ENCODE results near the gene UNC5A.

UNC5A gene

DNA sequence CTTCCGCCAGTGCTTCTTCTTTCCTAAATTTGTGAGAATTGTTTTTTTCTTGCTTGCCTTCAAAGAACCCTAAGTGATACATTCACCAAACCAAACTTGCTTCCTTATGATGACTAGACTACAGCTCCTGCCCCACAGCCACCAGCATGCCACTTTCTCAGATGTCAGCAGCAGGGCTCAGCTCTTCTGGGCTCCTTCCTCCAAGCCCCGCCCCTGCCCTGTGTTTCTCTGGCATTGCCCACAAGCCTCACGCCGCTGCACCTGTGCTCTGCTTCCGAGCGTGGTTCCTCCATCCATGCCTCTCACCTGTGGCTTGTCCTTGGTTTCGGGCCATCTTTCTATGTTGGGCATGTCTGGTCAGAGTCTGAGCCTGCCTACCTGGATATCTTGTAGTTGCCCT, 10.6 kb downstream of the UNC5A start:
- no peak for DNase-seq (ENCODE audit: low read depth in 2 of 2)

DNA sequence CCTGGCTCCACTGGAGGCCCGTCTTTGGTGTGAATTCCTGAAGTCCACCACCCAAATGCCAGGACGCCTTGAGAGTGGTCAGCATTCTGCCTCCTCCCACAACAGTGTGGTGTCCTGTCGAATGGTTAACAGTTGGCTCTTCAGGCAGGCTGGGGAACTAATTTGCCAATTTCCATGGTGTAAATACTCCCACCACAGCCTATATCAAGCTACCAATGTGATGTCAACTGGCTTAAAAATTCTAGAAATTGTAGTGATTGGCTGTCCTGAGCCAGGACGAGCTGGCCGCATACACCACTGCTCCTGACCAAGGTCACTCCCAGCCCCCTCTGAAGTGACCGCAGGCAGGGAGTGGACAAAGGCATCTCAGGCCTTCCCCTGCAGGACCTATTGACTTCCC, 11.1 kb downstream of the UNC5A start:
- no peak for DNase-seq (ENCODE audit: low read depth in 2 of 2)

DNA sequence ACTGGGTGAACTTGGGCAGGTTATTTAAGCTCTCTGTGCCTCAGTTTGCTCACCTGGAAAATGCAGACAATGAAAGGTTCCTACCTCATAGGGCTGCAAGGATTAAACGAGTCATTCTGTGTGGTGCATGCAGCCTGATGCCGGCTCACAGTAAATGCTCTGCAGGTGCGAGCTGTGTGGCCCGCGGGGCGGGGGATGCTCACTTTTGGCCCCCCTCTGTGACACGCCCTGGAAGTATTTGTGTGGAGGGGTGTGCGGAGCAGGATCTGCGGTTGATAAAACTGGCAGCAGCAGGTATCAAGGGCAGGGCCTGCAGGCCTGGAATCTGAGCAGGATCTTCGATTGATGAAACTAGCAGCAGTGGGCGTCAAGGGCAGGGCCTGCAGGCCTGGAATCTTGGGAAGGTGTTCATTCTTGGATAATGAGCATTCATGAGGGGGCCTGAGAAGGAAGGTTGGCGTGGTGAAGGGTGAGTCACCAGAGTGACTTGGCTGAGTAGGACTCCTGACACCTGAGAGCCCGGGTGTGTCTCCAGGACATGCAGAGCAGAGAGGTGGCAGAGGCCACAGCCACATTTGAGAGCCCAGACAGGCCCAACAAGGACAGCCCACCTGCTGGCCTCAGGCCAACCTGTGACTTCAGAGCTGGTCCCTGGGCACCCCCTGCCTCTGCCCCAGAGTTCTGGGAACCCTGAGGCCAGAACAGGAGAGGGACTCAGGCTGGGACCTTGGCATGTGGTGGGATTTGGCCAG, 11.9 kb downstream of the UNC5A start:
- no peak for DNase-seq (ENCODE audit: low read depth in 2 of 2)

DNA sequence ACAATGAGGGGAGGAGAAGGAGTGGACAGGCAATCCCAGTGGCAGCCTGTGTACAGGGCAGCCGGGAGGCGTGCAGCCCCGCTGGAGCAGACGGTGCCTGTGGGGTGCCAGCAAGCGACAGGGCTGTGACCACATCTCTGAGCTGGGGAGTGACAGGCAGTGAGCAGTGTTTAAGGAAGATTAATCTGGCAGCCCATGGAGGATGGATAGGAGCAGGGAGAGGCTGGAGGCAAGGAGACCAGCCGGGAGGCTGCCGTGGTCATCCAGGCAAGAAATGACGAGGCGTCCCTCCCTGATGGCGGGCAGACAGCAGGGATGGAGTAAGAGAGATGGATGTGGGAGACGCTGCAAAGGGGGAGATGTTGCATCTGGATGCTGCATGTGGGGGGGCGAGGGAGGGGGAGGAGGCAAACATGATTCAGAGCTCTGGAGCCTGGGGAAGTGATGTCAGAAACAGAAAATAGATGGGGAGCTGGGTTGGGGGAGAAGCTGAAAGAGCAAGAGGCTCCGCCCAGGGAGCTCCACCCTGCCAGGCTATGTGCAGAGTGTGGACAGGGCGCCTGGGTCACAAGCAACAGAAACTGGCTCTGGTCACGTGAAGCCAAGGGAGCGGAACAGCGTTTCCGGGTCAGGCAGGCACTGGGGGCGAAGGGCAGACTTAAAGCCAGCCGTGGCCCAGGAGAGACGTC, 12.6 kb downstream of the UNC5A start:
- DNase-seq (ENCODE audit: low read depth in 2 of 2): no peak

- DNase-seq (ENCODE audit: low read depth in 2 of 2): no peak
Observed at GRCh38 chr5:176823869-176824412, 13.6 kb downstream of the UNC5A start.

DNA sequence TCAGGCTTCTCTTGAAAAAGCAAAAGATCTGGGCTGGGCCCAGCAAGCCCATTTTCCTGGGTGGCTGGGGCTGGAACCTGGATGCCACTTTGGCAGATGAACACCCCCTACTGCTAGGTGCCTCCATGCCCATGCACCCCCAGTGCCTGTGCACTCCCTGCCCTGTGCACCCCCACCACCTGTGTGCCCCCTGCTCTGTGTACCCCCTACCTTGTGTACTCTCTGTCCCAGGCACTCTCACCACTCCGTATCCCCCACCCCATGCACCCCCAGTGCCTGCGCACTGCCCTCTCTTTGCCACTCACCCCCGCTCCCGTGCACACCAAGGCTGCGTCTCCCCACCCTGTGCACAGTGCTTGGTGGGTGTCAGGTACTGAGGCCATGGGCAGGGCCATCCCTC, 14.2 kb downstream of the UNC5A start:
- DNase-seq (ENCODE audit: low read depth in 2 of 2): no peak

GRCh38 chr5:176825234-176825633, 14.9 kb downstream of the UNC5A start:
- DNase-seq (ENCODE audit: low read depth in 2 of 2): no peak

DNA sequence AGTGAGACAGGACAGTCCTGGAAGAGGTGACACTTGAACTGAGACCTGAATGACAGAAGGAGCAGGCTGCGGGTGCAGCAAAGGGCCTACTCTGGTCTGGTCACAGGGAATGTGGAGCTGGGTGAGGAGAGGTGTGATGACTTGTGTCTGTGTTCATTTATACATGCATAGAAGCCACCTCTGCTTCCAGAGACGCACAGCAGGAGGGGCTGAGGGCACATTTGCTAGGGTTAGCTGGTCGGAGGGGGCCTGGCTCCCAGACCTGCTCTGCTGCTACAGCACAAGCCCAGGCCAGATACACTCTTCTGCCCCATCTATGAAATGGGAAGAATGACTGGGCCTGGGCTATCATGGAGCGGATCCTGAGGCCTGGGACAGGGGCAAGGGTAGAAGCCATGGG, 15.6 kb downstream of the UNC5A start:
- no peak for DNase-seq (ENCODE audit: low read depth in 2 of 2)

DNA sequence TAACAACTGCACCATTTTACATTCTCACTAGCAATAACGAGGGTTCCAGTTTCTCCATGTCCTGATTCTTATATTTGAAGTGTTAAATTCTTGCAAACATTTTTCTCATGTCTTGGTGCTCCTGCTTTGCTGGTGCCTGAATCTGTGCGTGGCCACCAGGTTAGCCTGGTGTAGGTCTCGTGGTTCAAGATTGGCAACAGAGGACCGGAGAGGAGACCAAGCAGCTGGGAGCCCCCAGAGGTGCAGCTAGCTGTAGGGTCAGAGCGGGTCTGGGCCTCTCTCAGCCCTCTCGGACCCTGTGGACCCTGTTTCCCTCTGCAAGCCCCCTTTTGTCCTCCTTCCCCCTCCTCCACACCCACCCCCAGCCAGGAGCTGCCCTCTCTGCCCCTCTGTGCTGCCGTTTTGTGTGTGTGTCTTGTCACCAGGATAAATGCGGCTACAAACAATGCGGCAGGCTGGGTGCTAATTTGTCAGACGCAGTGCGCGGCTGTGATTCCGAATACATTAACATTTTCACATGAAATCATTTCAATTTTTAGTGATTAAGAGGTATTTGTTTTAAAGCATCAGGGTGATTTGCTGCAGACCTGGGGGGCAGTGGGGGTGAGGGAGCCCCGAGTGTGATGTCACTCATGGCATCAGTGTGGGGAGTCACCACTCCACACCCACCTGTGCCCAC, 17.5 kb downstream of the UNC5A start:
- DNase-seq (ENCODE audit: low read depth in 2 of 2): no peak

GRCh38 chr5:176829320-176829719, 19.0 kb downstream of the UNC5A start:
- DNase-seq (ENCODE audit: low read depth in 2 of 2): no peak

GRCh38 chr5:176830422-176830994, 20.1 kb downstream of the UNC5A start:
- no peak for DNase-seq (ENCODE audit: low read depth in 2 of 2)

DNA sequence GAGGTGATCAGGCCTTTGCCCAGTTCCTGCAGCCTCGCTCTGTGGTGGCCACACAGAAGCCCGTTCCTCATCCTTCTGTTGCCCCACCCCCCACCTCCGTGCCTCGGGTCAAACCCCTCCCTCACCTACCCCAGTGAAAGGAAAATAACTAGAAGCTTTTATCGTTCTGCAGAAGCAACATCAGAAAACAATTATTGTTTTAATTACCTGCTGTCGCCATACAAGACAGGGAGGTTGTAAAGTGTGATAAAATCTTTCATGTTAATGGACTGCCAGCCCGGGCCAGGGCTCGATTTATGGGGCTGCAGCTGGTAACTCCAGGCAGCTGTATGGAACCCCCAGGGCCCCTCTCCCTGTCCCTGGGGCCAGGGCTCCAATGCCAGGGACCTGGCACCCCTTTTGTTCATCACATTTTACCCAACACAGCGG, 20.6 kb downstream of the UNC5A start:
- no peak for DNase-seq (ENCODE audit: low read depth in 2 of 2)

- no peak for DNase-seq (ENCODE audit: low read depth in 2 of 2)
Observed at GRCh38 chr5:176831425-176831824, 21.1 kb downstream of the UNC5A start.

- DNase-seq (ENCODE audit: low read depth in 2 of 2): no peak
Observed at GRCh38 chr5:176832162-176832561, 21.8 kb downstream of the UNC5A start.

- no peak for DNase-seq (ENCODE audit: low read depth in 2 of 2)
Observed at GRCh38 chr5:176833286-176833685, 22.9 kb downstream of the UNC5A start.

DNA sequence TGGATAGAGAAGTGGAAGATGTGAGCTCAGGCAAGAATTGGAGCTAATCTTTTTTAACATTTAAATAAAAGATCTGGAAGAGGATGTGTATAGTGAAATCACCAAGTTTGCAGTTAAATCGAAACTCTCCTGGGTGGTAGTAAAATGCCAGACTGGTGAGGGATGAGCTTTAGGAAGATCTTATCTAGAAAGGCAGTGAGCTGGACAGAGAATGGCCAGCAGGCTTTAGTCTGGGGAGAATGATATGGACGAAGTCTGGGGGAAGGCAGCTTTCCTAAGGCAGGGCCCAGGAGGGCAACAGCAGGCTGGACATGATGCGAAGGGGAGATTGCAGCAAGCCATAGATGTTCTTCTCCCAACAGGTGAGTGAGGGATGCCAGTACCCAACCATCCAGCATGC, 25.6 kb downstream of the UNC5A start:
- DNase-seq (ENCODE audit: low read depth in 2 of 2): no peak

DNA sequence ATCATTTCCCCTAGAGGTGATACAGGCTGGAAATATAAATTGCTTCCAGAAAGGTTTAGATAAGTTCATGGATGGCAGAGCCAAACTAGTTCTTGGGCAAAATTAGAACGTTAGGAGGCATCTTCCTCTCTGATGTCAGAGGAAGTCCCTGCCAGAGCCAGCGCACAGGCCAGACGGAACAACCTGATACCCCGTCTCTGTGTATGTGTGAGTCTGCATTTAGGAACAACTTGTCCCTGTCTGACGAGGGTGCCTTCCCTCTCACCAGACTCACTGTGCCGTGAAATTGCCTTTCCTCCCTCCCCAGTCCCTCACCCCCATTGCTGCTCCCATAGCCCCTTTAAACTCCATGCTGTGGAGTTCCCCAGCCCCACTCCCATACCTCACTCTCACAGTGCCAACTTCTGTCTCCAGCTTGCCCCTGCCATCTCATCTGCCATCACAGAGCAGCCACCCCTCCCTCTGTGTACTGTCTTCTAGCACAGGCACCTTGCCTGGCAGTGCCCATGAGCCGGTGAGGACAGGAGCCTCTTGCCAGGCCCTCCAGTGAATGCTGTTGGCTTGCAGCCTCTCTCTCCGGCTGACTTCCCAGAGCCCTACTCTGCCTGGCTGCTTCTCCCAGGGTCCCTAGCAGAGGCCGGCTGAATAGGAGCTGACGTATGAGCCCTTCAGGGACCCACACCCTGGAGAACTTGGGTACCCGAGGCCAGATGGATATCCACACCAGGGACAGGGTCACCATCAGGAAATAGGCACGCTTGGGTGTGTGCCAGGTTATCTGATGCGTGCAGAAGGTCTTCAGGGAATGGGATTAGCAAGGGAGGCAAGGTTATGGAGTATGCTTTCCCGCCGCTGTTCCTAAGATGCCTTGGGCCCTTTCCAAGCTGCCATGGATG, 26.7 kb downstream of the UNC5A start:
- DNase-seq (ENCODE audit: low read depth in 2 of 2): no peak

GRCh38 chr5:176837707-176838115, 27.4 kb downstream of the UNC5A start:
- peak in 1 of 2 donors; percentile 36 for DNase-seq (ENCODE audit: low read depth in 2 of 2)

- DNase-seq (ENCODE audit: low read depth in 2 of 2): no peak
Observed at GRCh38 chr5:176843673-176844072, 33.3 kb downstream of the UNC5A start.

GRCh38 chr5:176844281-176844680, 33.9 kb downstream of the UNC5A start:
- DNase-seq (ENCODE audit: low read depth in 2 of 2): no peak

GRCh38 chr5:176844706-176845391, 34.5 kb downstream of the UNC5A start:
- DNase-seq (ENCODE audit: low read depth in 2 of 2): no peak

Measured in stimulated activated CD8-positive, alpha-beta memory T cell treated with anti-CD3 and anti-CD28 coated beads, Interleukin-7, amount 100 ng/mL, for 4 hours (primary cell).